ENCODE measurements around the gene CCDC61.

CCDC61 gene

DNA sequence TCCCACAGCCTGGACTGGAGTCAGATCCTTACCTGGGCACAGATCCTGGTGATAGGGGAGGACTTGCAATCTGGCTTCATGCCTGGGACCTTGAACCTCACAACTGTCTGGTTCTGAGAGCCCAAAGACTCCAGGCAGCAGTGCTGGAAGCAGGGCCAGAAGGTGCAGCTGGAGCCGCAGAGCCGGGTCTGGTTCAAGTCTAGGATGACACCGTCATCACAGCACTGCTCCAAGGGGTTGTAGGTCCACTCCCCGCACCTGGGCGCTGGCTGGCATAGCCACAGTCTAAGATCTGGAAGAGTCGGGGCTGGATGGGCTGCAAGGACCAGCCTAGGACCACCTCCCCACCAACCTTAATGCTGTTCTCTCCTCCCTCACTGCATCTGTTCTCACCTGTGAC, 44.9 kb downstream of the CCDC61 start:
- no peak for DNase-seq (ENCODE audit: low read depth, low spot score)

DNA sequence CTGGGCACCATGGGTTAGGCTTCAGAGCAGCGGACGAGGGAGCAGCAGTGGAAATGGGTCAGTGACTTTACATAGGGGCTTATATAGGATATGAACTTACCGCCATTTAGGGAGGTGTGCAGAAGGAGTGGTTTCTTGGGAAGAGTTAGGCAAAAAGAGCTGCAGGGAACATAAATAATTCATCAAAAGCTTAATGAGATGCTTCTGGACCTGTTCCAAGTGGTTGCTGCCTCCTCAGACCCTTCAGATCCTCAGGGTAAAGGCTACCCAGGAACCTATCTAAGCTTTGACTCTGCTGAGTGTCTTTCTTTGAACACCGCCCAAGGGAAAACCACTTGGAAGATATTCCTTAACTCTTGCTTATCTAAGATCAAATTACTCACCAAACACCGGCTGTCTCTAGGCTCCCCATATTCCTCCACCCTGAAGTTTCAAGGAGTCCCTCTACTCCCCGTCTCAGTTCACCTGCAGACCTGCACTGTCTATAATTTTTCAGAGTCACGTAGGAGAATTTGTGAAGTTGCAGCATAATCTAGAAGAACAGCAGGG, 45.8 kb downstream of the CCDC61 start, which contains the start of gene IGFL4:
IGFL4 (minus strand) TSS at position 51 of the 549 bp plus-strand sequence; CDS start at position 11, 40 bp downstream.
- no peak for DNase-seq (ENCODE audit: low read depth, low spot score)

- DNase-seq (ENCODE audit: low read depth, low spot score), result no peak
Observed at GRCh38 chr19:46042252-46042883, 47.1 kb downstream of the CCDC61 start.

DNA sequence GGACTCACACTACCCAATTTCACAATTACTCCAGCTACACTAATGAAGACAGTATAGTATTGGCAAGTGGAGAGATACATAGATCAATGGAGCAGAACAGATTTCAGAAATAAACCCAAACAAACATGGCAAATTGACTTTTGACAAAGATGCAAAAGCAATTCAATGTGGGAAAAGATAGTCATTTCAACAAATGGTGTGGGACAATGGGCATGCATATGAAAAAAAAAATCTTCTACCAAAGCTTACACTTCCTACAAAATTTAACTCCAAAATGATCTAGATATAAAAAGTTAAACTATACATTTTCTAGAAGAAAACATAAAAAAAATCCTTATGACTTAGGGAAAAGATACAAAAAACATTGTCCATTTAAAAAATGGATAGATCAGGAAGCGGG, 48.3 kb downstream of the CCDC61 start:
- DNase-seq (ENCODE audit: low read depth, low spot score), result no peak

- no peak for DNase-seq (ENCODE audit: low read depth, low spot score)
Observed at GRCh38 chr19:46049597-46049996, 54.3 kb downstream of the CCDC61 start.

DNA sequence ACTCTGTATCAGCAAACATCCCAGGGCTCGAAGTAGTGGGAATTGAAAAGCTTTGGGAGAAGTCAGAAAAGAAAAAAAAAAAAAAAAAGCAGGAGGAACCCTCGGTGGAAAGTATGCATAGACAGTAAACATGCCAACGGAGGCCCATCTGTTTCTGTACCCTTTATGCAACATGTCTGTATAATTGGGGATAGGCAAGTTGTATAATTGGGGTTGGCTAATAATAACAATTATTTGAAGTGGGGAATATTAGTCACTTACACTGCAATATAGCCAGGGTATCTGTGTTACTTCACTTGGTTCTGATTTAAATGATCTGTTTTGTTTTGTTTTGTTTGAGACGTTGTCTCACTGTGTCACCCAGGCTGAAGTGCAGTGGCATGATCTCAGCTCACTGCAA, 57.6 kb downstream of the CCDC61 start:
- DNase-seq (ENCODE audit: low read depth, low spot score), result no peak

DNA sequence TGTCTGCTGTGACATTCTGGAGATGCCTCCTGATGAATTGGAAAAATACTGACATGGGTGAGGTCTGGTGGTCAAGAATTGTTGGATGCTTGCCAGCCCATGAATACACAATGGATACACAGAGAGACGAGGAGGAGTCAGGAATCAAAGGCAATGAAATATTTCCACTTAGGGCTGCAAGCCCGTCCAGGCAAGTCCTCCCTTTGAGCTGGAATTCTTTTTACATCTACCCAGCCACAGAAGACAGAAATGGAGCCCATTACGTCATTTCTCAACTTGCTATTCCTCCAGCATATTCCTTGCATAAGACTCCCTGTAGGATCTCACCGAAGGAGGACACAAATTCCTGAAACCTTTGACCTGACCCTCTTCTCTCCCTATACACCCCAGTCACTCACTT, 61.3 kb downstream of the CCDC61 start:
- no peak for DNase-seq (ENCODE audit: low read depth, low spot score)

- DNase-seq (ENCODE audit: low read depth, low spot score), result no peak
Observed at GRCh38 chr19:46058778-46059177, 63.5 kb downstream of the CCDC61 start.

- DNase-seq (ENCODE audit: low read depth, low spot score), result no peak
Observed at GRCh38 chr19:46060012-46060411, 64.7 kb downstream of the CCDC61 start.

GRCh38 chr19:46063201-46063600, 67.9 kb downstream of the CCDC61 start:
- DNase-seq (ENCODE audit: low read depth, low spot score), result no peak

DNA sequence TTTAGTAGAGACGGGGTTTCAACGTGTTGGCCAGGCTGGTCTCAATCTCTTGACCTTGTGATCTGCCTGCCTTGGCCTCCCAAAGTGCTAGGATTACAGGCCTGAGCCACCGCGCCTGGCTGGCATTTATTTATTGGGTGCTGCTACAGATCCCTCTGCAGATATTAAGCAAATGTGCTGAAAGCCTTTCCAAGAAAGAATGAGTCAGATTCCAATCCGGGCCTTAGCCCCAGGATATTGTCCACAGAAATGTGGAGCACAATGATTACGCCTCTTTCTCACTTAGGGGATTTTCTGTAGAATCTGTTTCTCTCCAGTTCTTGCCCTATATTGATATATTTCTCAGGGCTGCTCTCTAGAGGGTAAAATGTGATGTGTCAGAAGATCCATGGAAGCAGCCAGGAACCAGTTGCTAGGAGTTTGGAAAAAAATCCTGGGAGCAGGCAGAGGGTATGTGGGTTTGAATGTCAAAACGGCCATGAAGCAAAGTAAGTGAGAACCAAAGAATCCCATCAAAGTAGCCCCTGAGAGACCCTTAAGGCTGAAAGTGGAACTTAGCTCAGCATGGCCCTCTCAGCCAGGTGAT, 70.3 kb downstream of the CCDC61 start:
- no peak for DNase-seq (ENCODE audit: low read depth, low spot score)

DNA sequence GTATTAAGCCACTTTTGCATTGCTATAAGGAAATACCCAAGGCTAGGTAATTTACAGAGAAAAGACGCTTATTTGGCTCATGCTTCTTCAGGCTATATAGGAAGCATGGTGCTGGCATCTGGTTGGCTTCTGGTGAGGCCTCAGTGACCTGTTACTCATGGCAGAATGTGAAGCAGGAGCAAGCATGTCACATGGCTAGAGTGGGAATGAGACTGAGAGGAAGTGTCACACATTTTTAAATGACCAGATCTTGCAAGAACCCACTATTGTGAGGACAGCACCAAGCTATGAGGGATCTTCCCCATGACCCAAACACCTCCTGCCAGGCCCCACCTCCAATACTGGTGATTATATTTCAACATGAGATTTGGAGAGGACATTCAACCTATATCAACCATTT, 71.2 kb downstream of the CCDC61 start:
- no peak for DNase-seq (ENCODE audit: low read depth, low spot score)

GRCh38 chr19:46067691-46068090, 72.4 kb downstream of the CCDC61 start:
- no peak for DNase-seq (ENCODE audit: low read depth, low spot score)
